Astrocyte of the spinal cord (primary cell): ENCODE data around the gene RALGAPA1.
A peak's percentile ranks its signal among the peaks of the same experiment; 100 is the strongest.

ENCODE experiments used
- DNase-seq: peaks from one replicate; pipeline ENCODE4 v3.0.0; 2011; ENCODE audit warnings: low read depth, low spot score
- H3K4me3 ChIP-seq: 2 replicates; pipeline ENCODE4 v1.5.1; 2011; ENCODE audit warnings: low read depth, mild to moderate bottlenecking, low read length, moderate library complexity
- CTCF ChIP-seq: IDR thresholded peaks from 2 replicates; pipeline ENCODE4 v1.5.1; 2012; ENCODE audit warnings: low read depth, mild to moderate bottlenecking, low read length, inconsistent platforms
- in situ Hi-C: cut with HindIII; loops from 2 replicates; pipeline ENCODE4 v1.10.0; 2017; ENCODE audit warnings: low sequenced_read_pairs

RALGAPA1 gene

GRCh38 chr14:35534873-35535482 lies 274.1 kb downstream of the RALGAPA1 start:
- H3K4me3 ChIP-seq: peak overlapping the region; percentile 27
- in situ Hi-C loops: no loop called here
- DNase-seq: peak; percentile 63
- TF ChIP-seq CTCF: no peak

- no peak for DNase-seq
Observed at GRCh38 chr14:35534208-35534872, 274.8 kb downstream of the RALGAPA1 start.

GRCh38 chr14:35533357-35534207 lies 275.5 kb downstream of the RALGAPA1 start, which contains the start of gene INSM2:
INSM2 (plus strand) TSS chr14:35534164; CDS start chr14:35534253, 89 bp downstream.
- DNase-seq: peak; percentile 45
- no peak for TF ChIP-seq CTCF
- in situ Hi-C loops: no loop called here
- H3K4me3 ChIP-seq: peak within 1 kb of the TSS; percentile 47

More at GRCh38 chr14:35534208-35534872, 274.8 kb downstream of the RALGAPA1 start:
- H3K4me3 ChIP-seq: peak overlapping the region; percentile 47
- in situ Hi-C loops: no loop called here
- peak; percentile 11 for TF ChIP-seq CTCF

GRCh38 chr14:35532783-35533356 lies 276.2 kb downstream of the RALGAPA1 start:
- in situ Hi-C loops: no loop called here

GRCh38 chr14:35531960-35532747 lies 276.9 kb downstream of the RALGAPA1 start:
- DNase-seq: no peak
- no peak for TF ChIP-seq CTCF
- no peak overlapping the region for H3K4me3 ChIP-seq
- in situ Hi-C loops: no loop called here

More at GRCh38 chr14:35532783-35533356, 276.2 kb downstream of the RALGAPA1 start:
- no peak for DNase-seq
- H3K4me3 ChIP-seq: peak overlapping the region; percentile 47
- no peak for TF ChIP-seq CTCF
